ENCODE measurements around the gene DNAJC27. TPM values are rescaled to one million over a fixed set of nuclear protein-coding genes. Genes with fewer than 3 reads are reported as not detected.

DNAJC27 gene
- total RNA-seq, 4 donors from 2014 or later: 7.7 to 16.1 (median 15.7) TPM

GRCh38 chr2:24908461-24908901 lies 63.3 kb downstream of the DNAJC27 start:
- no peak overlapping the region for H3K4me3 ChIP-seq (replicated peaks in 1 of 3)
- WGBS, 2 donors: 86 to 89% methylated on average over 8 of the region's 8 CpGs
- no peaks in the 10 kb centered on the region for H3K9me3 ChIP-seq

GRCh38 chr2:24907116-24907515 lies 64.6 kb downstream of the DNAJC27 start:
- TF ChIP-seq CTCF (IDR thresholded peaks at IDR 0.05) (no peak), POLR2A (IDR thresholded peaks at IDR 0.05) (no peak)
- no peaks in the 10 kb centered on the region for H3K4me1 ChIP-seq
- no peaks in the 10 kb centered on the region for H3K9me3 ChIP-seq
- no peak for DNase-seq
- WGBS, 2 donors: 84 to 96% methylated on average over 5 of the region's 5 CpGs
- H3K36me3 ChIP-seq: no peaks in the 10 kb centered on the region
- no peak overlapping the region for H3K27ac ChIP-seq
- H3K4me3 ChIP-seq (replicated peaks in 1 of 3): no peak overlapping the region
- intact Hi-C loops (cut with DNase I): no loop called here
- no peaks in the 10 kb centered on the region for H3K27me3 ChIP-seq

More at GRCh38 chr2:24908461-24908901, 63.3 kb downstream of the DNAJC27 start:
- DNase-seq: no peak
- H3K4me1 ChIP-seq: no peaks in the 10 kb centered on the region
- intact Hi-C loops (cut with DNase I): no loop called here
- no peaks in the 10 kb centered on the region for H3K36me3 ChIP-seq
- no peak overlapping the region for H3K27ac ChIP-seq
- TF ChIP-seq POLR2A (IDR thresholded peaks at IDR 0.05) (no peak), CTCF (IDR thresholded peaks at IDR 0.05) (no peak)
- H3K27me3 ChIP-seq: no peaks in the 10 kb centered on the region

GRCh38 chr2:24906466-24906865 lies 65.3 kb downstream of the DNAJC27 start:
- Histone ChIP-seq H3K4me1 (no peaks in the 10 kb centered on the region), H3K27me3 (no peaks in the 10 kb centered on the region), H3K4me3 (replicated peaks in 1 of 3) (no peak overlapping the region), H3K9me3 (no peaks in the 10 kb centered on the region), H3K36me3 (no peaks in the 10 kb centered on the region), H3K27ac (no peak overlapping the region)
- no peak for TF ChIP-seq POLR2A (IDR thresholded peaks at IDR 0.05)
- no peak for TF ChIP-seq CTCF (IDR thresholded peaks at IDR 0.05)
- 91 to 96% methylated on average over 6 of the region's 6 CpGs for WGBS, 2 donors
- no peak for DNase-seq
- intact Hi-C loops (cut with DNase I): no loop called here

GRCh38 chr2:24903161-24904103 lies 68.3 kb downstream of the DNAJC27 start:
- H3K4me1 ChIP-seq: no peaks in the 10 kb centered on the region
- no peaks in the 10 kb centered on the region for H3K9me3 ChIP-seq
- H3K36me3 ChIP-seq: no peaks in the 10 kb centered on the region
- no peaks in the 10 kb centered on the region for H3K27me3 ChIP-seq
- WGBS, 2 donors: 86 to 87% methylated on average over 23 of the region's 23 CpGs
- intact Hi-C loops (cut with DNase I): no loop called here
- H3K27ac ChIP-seq: no peak overlapping the region
- DNase-seq: no peak
- H3K4me3 ChIP-seq (replicated peaks in 1 of 3): no peak overlapping the region
- TF ChIP-seq CTCF (IDR thresholded peaks at IDR 0.05): no peak
- no peak for TF ChIP-seq POLR2A (IDR thresholded peaks at IDR 0.05)

- Histone ChIP-seq H3K27ac (no peak overlapping the region), H3K9me3 (no peaks in the 10 kb centered on the region), H3K36me3 (no peaks in the 10 kb centered on the region), H3K27me3 (no peaks in the 10 kb centered on the region), H3K4me3 (replicated peaks in 1 of 3) (no peak overlapping the region), H3K4me1 (no peaks in the 10 kb centered on the region)
- no peak for DNase-seq
- no peak for TF ChIP-seq CTCF (IDR thresholded peaks at IDR 0.05)
- TF ChIP-seq POLR2A (IDR thresholded peaks at IDR 0.05): no peak
- intact Hi-C loops (cut with DNase I): no loop called here
- 78% methylated on average over 6 to 7 of the region's 7 CpGs for WGBS, 2 donors
Observed at GRCh38 chr2:24899361-24899910, 72.3 kb downstream of the DNAJC27 start.

Data from thyroid gland (tissue), 4 donors.